ENCODE results near the gene RAPGEF3.

The RAPGEF3 gene

DNA sequence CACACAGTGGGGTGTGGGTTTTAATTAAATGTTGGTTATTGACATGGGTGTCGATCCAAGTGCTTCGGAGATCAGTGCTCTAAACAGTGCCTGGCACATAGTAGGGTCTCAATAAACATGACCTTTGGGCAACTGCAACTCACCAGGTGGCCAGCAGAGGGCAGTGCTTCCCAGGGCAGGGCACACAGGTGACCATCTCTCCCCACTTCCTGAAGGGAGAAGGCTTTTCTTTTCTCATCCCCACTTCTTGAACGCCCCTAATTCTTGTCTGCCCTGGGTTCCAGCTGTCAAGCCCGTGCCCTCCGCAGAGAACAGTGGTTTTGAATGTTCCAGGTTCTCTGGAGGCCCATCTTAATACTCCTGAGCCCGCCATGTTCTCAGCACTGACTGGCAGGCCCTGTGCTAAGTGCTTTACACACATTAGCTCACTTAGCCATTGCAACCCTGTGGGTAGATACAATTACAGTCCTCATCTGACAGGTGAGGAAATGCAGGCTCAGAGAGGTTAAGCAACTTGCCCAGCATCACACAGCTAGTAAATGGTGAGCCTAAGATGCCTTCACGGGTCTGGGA, 16.3 kb downstream of the RAPGEF3 start:
- no peak for TF ChIP-seq PAX5 (IDR thresholded peaks at IDR 0.05; ENCODE audit: insufficient read depth, low read length, severe bottlenecking)
- no peak for TF ChIP-seq TAF1 (IDR thresholded peaks at IDR 0.05; ENCODE audit: low read depth, low read length)
- no peak for TF ChIP-seq POU2F2 (IDR thresholded peaks at IDR 0.05; ENCODE audit: low read depth, low read length)
- no peak for TF ChIP-seq SPI1 (IDR thresholded peaks at IDR 0.05; ENCODE audit: low read depth, low read length)
- no peak for TF ChIP-seq POLR2AphosphoS5 (IDR thresholded peaks at IDR 0.05; ENCODE audit: low read depth, low read length)
- TF ChIP-seq POLR2A (IDR thresholded peaks at IDR 0.05; ENCODE audit: low read depth, low read length) = no peak
- DNase-seq (ENCODE audit: insufficient read length, low spot score) = no peak
- FAIRE-seq = peak; percentile 92

DNA sequence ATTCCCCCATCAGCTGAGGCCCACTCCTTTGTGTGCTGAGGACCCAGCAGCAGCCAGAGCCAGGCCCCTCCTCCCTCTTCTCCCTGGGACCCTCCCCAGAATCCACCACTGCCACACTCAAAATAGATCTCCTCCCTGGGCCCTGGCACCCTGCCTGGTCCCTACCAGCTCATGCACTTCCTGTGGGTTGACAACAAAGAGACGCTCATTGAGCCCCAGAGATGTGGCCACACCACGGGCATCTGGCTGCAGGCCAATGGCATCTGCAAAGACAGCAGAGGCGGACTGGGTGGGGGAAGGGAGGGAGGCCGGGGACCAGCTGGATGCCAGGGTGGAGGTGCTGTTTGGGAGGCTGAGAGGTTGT, 17.4 kb downstream of the RAPGEF3 start:
- TF ChIP-seq POLR2A (IDR thresholded peaks at IDR 0.05; ENCODE audit: low read depth, low read length) = no peak
- no peak for TF ChIP-seq PAX5 (IDR thresholded peaks at IDR 0.05; ENCODE audit: insufficient read depth, low read length, severe bottlenecking)
- TF ChIP-seq POLR2AphosphoS5 (IDR thresholded peaks at IDR 0.05; ENCODE audit: low read depth, low read length) = no peak
- TF ChIP-seq SPI1 (IDR thresholded peaks at IDR 0.05; ENCODE audit: low read depth, low read length) = no peak
- TF ChIP-seq TAF1 (IDR thresholded peaks at IDR 0.05; ENCODE audit: low read depth, low read length) = no peak
- TF ChIP-seq POU2F2 (IDR thresholded peaks at IDR 0.05; ENCODE audit: low read depth, low read length) = no peak
- no peak for DNase-seq (ENCODE audit: insufficient read length, low spot score)
- peak; percentile 66 for FAIRE-seq

DNA sequence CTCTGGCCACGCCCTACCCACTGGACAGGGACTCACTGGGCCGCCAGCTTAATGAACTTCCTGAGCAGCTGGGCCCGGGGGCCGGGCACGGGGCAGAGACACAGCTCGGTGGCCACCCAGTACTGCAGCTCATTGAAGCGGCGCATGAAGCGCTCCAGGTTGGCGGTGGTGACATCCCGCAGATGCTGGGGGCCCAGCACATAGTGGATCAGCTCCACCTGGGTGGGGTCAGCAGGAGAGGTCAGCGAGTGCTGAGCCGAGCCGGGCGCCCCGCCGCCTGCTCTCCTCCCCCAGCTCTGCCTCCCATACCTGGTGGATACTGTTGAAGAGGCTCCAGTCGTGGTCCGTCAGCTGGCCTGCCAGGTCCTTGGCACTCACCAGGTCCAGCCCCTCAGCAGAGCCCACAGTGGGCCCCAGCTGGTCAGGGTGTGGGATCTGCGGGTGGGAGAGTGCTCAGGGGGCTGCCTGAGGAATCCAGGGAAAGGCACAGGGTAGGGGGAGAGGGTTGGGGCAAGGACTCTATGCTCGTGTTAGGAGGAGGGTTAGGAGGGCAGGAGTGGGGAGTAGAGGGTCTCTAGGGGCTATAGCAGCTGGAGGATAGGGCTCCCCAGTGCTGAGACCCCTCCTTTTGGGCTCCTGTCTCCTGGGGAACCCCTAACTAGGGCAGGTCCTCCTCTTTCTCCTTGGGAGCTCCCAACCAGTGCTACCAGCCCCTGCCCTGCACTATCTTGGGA, 17.9 kb downstream of the RAPGEF3 start:
- no peak for TF ChIP-seq POLR2AphosphoS5 (IDR thresholded peaks at IDR 0.05; ENCODE audit: low read depth, low read length)
- no peak for DNase-seq (ENCODE audit: insufficient read length, low spot score)
- peak; percentile 84 for FAIRE-seq

DNA sequence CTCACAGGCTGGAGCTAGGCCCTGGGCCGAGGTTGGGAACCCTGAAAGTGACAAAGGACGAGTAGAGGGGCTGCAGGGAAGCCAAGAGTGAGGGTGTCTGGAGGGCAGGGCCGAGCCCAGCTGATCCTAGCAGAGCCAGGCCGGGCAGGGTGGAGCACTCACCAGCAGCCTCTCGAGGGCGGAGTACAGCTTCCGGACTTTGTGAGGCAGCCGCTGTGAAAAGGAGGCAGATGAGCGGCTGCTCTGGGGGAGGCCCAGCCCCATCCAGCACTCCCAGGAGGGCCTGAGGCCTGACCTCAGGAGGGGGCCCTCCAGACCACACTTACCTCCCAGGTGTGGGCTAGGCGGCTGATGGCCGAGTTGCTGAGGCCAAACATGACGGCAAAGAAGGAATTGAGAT, 18.7 kb downstream of the RAPGEF3 start:
- DNase-seq (ENCODE audit: insufficient read length, low spot score) = peak; percentile 72
- TF ChIP-seq PAX5 (IDR thresholded peaks at IDR 0.05; ENCODE audit: insufficient read depth, low read length, severe bottlenecking) (no peak), POLR2AphosphoS5 (IDR thresholded peaks at IDR 0.05; ENCODE audit: low read depth, low read length) (no peak), SPI1 (IDR thresholded peaks at IDR 0.05; ENCODE audit: low read depth, low read length) (no peak), POLR2A (IDR thresholded peaks at IDR 0.05; ENCODE audit: low read depth, low read length) (no peak), TAF1 (IDR thresholded peaks at IDR 0.05; ENCODE audit: low read depth, low read length) (no peak), POU2F2 (IDR thresholded peaks at IDR 0.05; ENCODE audit: low read depth, low read length) (no peak)
- peak; percentile 84 for FAIRE-seq

DNA sequence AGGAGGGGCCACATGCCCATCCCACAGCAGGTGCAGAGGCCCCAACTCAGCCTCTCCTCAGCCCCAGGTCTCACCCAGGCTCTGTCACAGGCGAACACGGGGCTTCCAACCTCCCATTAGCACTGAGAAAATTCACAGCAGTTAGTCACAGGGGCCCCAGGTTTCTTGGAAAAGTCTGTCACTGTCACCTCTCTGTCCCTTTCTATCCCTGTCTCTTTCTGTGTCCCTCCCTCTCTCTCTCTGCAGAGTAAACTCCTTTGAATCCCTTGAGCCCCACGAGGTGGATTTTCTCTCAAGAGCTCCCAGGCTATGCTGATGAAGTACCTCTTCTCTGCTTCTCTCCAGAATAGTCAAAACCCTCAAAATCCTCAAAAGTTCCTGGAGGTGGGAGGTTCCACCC, 19.4 kb downstream of the RAPGEF3 start:
- no peak for TF ChIP-seq TAF1 (IDR thresholded peaks at IDR 0.05; ENCODE audit: low read depth, low read length)
- TF ChIP-seq POLR2AphosphoS5 (IDR thresholded peaks at IDR 0.05; ENCODE audit: low read depth, low read length) = no peak
- no peak for TF ChIP-seq POU2F2 (IDR thresholded peaks at IDR 0.05; ENCODE audit: low read depth, low read length)
- TF ChIP-seq POLR2A (IDR thresholded peaks at IDR 0.05; ENCODE audit: low read depth, low read length) = no peak
- no peak for TF ChIP-seq PAX5 (IDR thresholded peaks at IDR 0.05; ENCODE audit: insufficient read depth, low read length, severe bottlenecking)
- TF ChIP-seq SPI1 (IDR thresholded peaks at IDR 0.05; ENCODE audit: low read depth, low read length) = no peak
- DNase-seq (ENCODE audit: insufficient read length, low spot score) (no peak), FAIRE-seq (no peak)

DNA sequence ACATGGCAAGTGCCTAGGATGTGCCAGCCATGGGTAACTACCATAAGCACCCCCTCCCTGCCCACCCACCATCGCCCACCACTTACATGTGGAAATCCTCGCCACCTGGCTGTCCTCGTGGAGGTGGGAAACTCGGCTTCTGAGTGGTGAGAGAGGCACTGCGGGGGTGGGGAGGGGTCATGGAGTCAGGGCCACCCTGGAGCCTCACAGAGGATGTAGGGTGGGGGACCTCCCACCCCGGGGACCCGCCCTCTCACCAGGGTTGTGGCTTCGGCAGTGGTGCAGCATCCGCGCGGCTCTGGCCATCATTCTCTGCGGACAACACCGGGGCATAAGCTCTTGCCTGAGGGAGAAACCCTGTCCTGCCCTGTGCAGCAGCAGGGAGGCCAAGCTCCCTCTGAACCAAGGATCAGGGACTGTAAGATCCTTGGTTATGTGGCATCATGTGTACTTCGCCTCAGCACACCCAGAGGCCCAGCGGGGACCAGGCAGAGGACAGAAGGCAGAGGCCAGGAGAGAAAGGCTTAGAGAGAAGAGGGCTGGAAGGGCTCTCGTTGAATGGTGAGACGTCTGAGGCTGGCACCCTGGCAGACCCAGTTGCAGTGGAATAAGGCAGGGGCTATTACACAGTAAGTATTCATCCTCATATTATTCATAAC, 20.6 kb downstream of the RAPGEF3 start:
- no peak for FAIRE-seq
- no peak for TF ChIP-seq SPI1 (IDR thresholded peaks at IDR 0.05; ENCODE audit: low read depth, low read length)
- TF ChIP-seq POLR2AphosphoS5 (IDR thresholded peaks at IDR 0.05; ENCODE audit: low read depth, low read length) = no peak
- TF ChIP-seq PAX5 (IDR thresholded peaks at IDR 0.05; ENCODE audit: insufficient read depth, low read length, severe bottlenecking) = no peak
- TF ChIP-seq POLR2A (IDR thresholded peaks at IDR 0.05; ENCODE audit: low read depth, low read length) = no peak
- no peak for TF ChIP-seq POU2F2 (IDR thresholded peaks at IDR 0.05; ENCODE audit: low read depth, low read length)
- TF ChIP-seq TAF1 (IDR thresholded peaks at IDR 0.05; ENCODE audit: low read depth, low read length) = no peak
- no peak for DNase-seq (ENCODE audit: insufficient read length, low spot score)

DNA sequence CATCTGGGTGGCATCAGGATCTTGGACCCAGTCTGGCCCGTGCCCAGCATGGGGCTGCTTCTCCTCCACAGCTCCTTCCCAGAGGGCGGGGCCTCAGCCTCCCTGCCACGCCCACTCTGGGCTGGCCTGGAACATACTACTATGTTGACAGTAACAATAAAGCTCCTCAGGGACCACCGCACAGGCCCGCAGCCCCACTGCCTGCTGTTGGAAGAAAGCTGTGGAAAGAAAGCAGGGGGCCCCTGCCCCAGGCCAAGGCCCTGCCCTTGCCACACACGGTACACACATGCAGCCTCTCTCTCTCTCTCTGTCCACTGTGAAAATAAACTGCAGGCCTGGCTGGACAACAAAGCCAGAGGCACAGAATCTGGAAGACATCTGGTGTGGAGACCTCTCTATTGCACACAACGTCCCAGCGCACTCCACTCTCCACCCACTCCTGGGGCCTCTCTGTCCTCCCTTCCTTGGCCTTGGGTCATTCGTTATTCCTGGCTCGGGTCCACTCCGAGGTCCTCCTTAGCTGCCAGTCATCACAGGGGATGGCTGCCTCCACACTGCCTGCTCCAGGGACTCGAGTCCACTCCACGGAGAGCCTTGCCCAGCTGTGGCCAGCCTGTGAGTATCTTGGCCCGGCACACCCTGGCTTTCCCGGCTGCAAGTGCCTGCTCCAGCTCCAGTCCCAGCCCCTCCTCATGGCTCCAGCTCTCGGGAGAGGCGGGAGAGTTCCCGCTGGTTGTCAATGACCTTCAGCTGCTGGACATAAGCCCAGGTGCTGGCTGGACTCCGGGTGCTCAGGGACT, 21.6 kb downstream of the RAPGEF3 start:
- TF ChIP-seq POLR2A (IDR thresholded peaks at IDR 0.05; ENCODE audit: low read depth, low read length) (no peak), POLR2AphosphoS5 (IDR thresholded peaks at IDR 0.05; ENCODE audit: low read depth, low read length) (no peak), PAX5 (IDR thresholded peaks at IDR 0.05; ENCODE audit: insufficient read depth, low read length, severe bottlenecking) (no peak), TAF1 (IDR thresholded peaks at IDR 0.05; ENCODE audit: low read depth, low read length) (no peak), SPI1 (IDR thresholded peaks at IDR 0.05; ENCODE audit: low read depth, low read length) (no peak), POU2F2 (IDR thresholded peaks at IDR 0.05; ENCODE audit: low read depth, low read length) (no peak)
- FAIRE-seq (no peak), DNase-seq (ENCODE audit: insufficient read length, low spot score) (no peak)

DNA sequence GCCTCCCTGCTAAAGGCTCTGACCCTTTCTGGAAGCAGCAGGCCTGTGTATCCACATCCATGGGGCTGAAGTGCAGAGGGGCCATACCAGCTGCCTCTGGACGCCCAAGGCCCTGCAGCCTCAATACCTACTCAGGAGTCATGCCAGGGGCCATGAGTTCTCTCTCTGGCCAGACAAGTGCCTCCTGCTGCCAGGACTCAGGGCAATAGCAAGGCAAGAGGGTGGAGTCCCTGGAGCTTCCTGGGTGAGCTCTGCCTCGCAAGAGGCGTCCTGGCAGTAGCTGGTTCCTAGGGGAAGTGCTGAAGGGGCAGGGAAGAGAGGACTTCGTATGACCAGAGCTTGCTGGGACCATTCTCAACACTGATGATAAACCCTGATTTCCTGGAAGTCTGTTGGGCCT, 22.5 kb downstream of the RAPGEF3 start:
- TF ChIP-seq POLR2A (IDR thresholded peaks at IDR 0.05; ENCODE audit: low read depth, low read length) (no peak), SPI1 (IDR thresholded peaks at IDR 0.05; ENCODE audit: low read depth, low read length) (no peak), PAX5 (IDR thresholded peaks at IDR 0.05; ENCODE audit: insufficient read depth, low read length, severe bottlenecking) (no peak), POLR2AphosphoS5 (IDR thresholded peaks at IDR 0.05; ENCODE audit: low read depth, low read length) (no peak), POU2F2 (IDR thresholded peaks at IDR 0.05; ENCODE audit: low read depth, low read length) (no peak), TAF1 (IDR thresholded peaks at IDR 0.05; ENCODE audit: low read depth, low read length) (no peak)
- FAIRE-seq (no peak), DNase-seq (ENCODE audit: insufficient read length, low spot score) (no peak)

DNA sequence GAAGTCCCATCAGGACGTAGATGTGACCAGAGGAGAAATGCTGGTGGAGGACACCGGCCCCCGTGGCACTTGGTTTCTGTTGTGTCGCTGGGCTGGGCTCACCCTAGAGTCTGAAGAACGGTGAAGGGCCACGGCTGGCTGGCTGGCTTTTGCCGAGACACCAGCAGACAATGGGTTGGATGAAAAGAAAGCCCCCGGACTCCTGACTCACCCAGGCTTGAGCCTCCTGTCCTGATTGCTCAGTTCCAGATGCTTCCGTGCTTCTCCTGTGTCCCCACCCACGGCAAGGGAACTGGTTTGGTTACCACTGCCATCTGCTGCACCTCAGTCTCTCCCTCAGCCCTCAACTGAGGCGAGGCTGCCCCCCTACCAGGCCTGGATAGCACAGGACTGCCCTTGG, 23.0 kb downstream of the RAPGEF3 start:
- TF ChIP-seq POU2F2 (IDR thresholded peaks at IDR 0.05; ENCODE audit: low read depth, low read length) (no peak), PAX5 (IDR thresholded peaks at IDR 0.05; ENCODE audit: insufficient read depth, low read length, severe bottlenecking) (no peak), POLR2A (IDR thresholded peaks at IDR 0.05; ENCODE audit: low read depth, low read length) (no peak), POLR2AphosphoS5 (IDR thresholded peaks at IDR 0.05; ENCODE audit: low read depth, low read length) (no peak), SPI1 (IDR thresholded peaks at IDR 0.05; ENCODE audit: low read depth, low read length) (no peak), TAF1 (IDR thresholded peaks at IDR 0.05; ENCODE audit: low read depth, low read length) (no peak)
- no peak for DNase-seq (ENCODE audit: insufficient read length, low spot score)
- FAIRE-seq = no peak

All from GM12891 (cell line).